Dermis blood vessel endothelial cell (primary cell): ENCODE data around the gene FNBP1. TPM values are rescaled to one million over a fixed set of nuclear protein-coding genes. Genes with fewer than 3 reads are reported as not detected.
"Not testable (repeated sequence)": the region's sequence is repeated elsewhere in the genome, so short reads cannot be mapped to it uniquely, and the experiment has no call there.

Experiments used
- DNase-seq: peaks from one replicate; pipeline ENCODE4 v3.0.0; 2010
- total RNA-seq: library from RNA; depleted of rRNA; stranded (reverse); fragments of >200 nt; gene quantifications from 2 replicates; pipeline ENCODE4 v1.2.3, GENCODE V29; 2014

FNBP1 gene
- total RNA-seq, 1 donor from 2014 or later, result 49.5 TPM

GRCh38 chr9:129946246-129946995, 96.6 kb downstream of the FNBP1 start:
- no peak for DNase-seq

GRCh38 chr9:129945314-129945713, 97.7 kb downstream of the FNBP1 start:
- no peak for DNase-seq

- DNase-seq, result no peak
These were observed 98.4 kb downstream of the FNBP1 start for GRCh38 chr9:129944506-129945116.

GRCh38 chr9:129939431-129939830, 103.6 kb downstream of the FNBP1 start:
- no peak for DNase-seq

- peak; percentile 77 for DNase-seq
These were observed 104.6 kb downstream of the FNBP1 start for GRCh38 chr9:129938291-129938979.

GRCh38 chr9:129937879-129938278, 105.1 kb downstream of the FNBP1 start:
- not testable (repeated sequence) for DNase-seq

GRCh38 chr9:129936222-129936621, 106.8 kb downstream of the FNBP1 start:
- no peak for DNase-seq

- DNase-seq, result no peak
These were observed 108.2 kb downstream of the FNBP1 start for GRCh38 chr9:129934780-129935179.

- no peak for DNase-seq
These were observed 108.9 kb downstream of the FNBP1 start for GRCh38 chr9:129934041-129934591.

GRCh38 chr9:129933185-129934040, 109.6 kb downstream of the FNBP1 start:
- DNase-seq, result no peak

GRCh38 chr9:129932303-129933151, 110.5 kb downstream of the FNBP1 start:
- peak; percentile 32 for DNase-seq

GRCh38 chr9:129930743-129931142, 112.2 kb downstream of the FNBP1 start:
- DNase-seq, result no peak

- DNase-seq, result no peak
These were observed 113.4 kb downstream of the FNBP1 start for GRCh38 chr9:129929496-129930125.

GRCh38 chr9:129923589-129923988, 119.4 kb downstream of the FNBP1 start:
- DNase-seq, result no peak

- DNase-seq, result no peak
These were observed 121.1 kb downstream of the FNBP1 start for GRCh38 chr9:129921905-129922304.

- DNase-seq, result no peak
These were observed 123.1 kb downstream of the FNBP1 start for GRCh38 chr9:129919841-129920240.

GRCh38 chr9:129919277-129919676, 123.7 kb downstream of the FNBP1 start:
- no peak for DNase-seq

- DNase-seq, result no peak
These were observed 124.6 kb downstream of the FNBP1 start for GRCh38 chr9:129918296-129918950.

- no peak for DNase-seq
These were observed 126.3 kb downstream of the FNBP1 start for GRCh38 chr9:129916707-129917106.

GRCh38 chr9:129914051-129914450, 128.9 kb downstream of the FNBP1 start:
- DNase-seq, result no peak
